ENCODE data around the gene MCC. TPM values are rescaled to one million over a fixed set of nuclear protein-coding genes. Genes with fewer than 3 reads are reported as not detected.

Gene MCC
- total RNA-seq, 3 donors from 2014 or later (not counting 1 experiment from before 2014, with no cell fraction given), result 0.68 to 1.8 (median 1.4) TPM

DNA sequence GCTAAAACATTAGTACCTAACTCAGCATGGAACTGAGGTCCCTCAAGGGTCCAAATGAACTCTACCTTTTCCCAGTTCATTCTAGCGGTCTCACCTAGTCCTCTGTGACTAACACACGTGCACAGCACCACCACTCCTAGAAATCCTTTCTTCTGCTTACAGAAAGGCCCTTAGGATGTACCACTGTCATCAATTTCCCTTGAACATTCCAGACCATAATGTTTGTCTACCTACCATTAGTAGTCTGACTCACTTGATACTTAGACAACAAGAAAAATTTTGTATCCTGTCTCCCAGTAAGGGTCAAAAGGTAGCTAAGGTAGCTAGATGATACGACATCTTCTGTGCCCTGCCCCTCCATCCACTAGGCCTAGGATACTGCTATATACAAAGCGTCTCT is 220.0 kb downstream of the MCC start:
- H3K9me3 Mint-ChIP-seq, result no peaks in the 10 kb centered on the region
- no peak for DNase-seq
- TF ChIP-seq, protein P1, sequence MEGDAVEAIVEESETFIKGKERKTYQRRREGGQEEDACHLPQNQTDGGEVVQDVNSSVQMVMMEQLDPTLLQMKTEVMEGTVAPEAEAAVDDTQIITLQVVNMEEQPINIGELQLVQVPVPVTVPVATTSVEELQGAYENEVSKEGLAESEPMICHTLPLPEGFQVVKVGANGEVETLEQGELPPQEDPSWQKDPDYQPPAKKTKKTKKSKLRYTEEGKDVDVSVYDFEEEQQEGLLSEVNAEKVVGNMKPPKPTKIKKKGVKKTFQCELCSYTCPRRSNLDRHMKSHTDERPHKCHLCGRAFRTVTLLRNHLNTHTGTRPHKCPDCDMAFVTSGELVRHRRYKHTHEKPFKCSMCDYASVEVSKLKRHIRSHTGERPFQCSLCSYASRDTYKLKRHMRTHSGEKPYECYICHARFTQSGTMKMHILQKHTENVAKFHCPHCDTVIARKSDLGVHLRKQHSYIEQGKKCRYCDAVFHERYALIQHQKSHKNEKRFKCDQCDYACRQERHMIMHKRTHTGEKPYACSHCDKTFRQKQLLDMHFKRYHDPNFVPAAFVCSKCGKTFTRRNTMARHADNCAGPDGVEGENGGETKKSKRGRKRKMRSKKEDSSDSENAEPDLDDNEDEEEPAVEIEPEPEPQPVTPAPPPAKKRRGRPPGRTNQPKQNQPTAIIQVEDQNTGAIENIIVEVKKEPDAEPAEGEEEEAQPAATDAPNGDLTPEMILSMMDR (IDR thresholded peaks at IDR 0.05), result no peak
- H3K27ac ChIP-seq (ENCODE audit: low read length), result no peak overlapping the region
- 91% methylated on average over 4 of the region's 4 CpGs for WGBS (ENCODE audit: insufficient coverage)
- no peak for ATAC-seq
- intact Hi-C loops (cut with micrococcal nuclease), result no loop called here
- no peaks in the 10 kb centered on the region for H3K4me1 ChIP-seq (ENCODE audit: control insufficient read depth, insufficient read depth, low read length)
- no peaks in the 10 kb centered on the region for H3K4me1 Mint-ChIP-seq
- peaks cover 13% of the 10 kb centered on the region in 2 donors for H3K27me3 Mint-ChIP-seq (ENCODE audit: low read depth in 2 of 2)
- no peaks in the 10 kb centered on the region for H3K36me3 Mint-ChIP-seq
- no peak overlapping the region for H3K27ac Mint-ChIP-seq
- no peaks in the 10 kb centered on the region for H3K36me3 ChIP-seq (ENCODE audit: control insufficient read depth, insufficient read depth, low read length)
- H3K4me3 ChIP-seq (ENCODE audit: low read length), result no peak overlapping the region
- H3K4me3 Mint-ChIP-seq, result no peak overlapping the region
- H3K27me3 ChIP-seq (ENCODE audit: control insufficient read depth, insufficient read depth, low read length), result no peaks in the 10 kb centered on the region
- H3K9me3 ChIP-seq (ENCODE audit: control insufficient read depth, insufficient read depth, low read length), result no peaks in the 10 kb centered on the region

DNA sequence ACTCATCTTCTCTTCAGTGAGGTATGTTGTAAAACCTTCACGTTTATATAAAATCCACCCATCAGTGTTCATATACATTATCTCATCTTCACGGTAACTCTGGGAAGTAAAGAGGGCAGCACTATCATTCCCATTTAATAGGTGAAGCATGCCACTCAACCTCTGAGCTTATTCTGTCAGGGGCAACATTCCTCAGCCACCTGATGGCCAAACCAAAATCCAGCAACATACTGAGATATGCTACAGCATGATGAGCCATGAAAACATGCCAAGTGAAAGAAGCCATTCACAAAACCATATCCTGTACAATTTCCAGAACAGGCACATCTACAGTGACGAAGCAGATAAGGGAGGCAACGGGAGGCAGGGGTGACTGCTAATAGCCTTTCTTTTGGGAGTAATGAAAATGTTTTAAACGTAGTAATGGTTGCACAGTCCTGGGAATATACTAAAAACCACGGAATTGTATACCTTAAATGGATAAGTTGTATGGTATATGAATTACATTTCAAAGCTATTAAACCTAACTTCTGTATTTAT is 220.8 kb downstream of the MCC start:
- WGBS (ENCODE audit: insufficient coverage), result 84% methylated on average over 5 of the region's 6 CpGs
- H3K9me3 Mint-ChIP-seq, result no peaks in the 10 kb centered on the region
- H3K27me3 Mint-ChIP-seq (ENCODE audit: low read depth in 2 of 2), result peaks cover 13 to 21% of the 10 kb centered on the region in 2 donors
- no peaks in the 10 kb centered on the region for H3K36me3 ChIP-seq (ENCODE audit: control insufficient read depth, insufficient read depth, low read length)
- DNase-seq (no peak), ATAC-seq (no peak)
- no peak overlapping the region for H3K4me3 Mint-ChIP-seq
- no peak overlapping the region for H3K27ac ChIP-seq (ENCODE audit: low read length)
- TF ChIP-seq, protein P1 (IDR thresholded peaks at IDR 0.05), result no peak
- no peak overlapping the region for H3K4me3 ChIP-seq (ENCODE audit: low read length)
- no peak overlapping the region for H3K27ac Mint-ChIP-seq
- no peaks in the 10 kb centered on the region for H3K27me3 ChIP-seq (ENCODE audit: control insufficient read depth, insufficient read depth, low read length)
- no peaks in the 10 kb centered on the region for H3K36me3 Mint-ChIP-seq
- H3K9me3 ChIP-seq (ENCODE audit: control insufficient read depth, insufficient read depth, low read length), result no peaks in the 10 kb centered on the region
- H3K4me1 ChIP-seq (ENCODE audit: control insufficient read depth, insufficient read depth, low read length), result no peaks in the 10 kb centered on the region
- H3K4me1 Mint-ChIP-seq, result no peaks in the 10 kb centered on the region
- intact Hi-C loops (cut with micrococcal nuclease), result no loop called here

DNA sequence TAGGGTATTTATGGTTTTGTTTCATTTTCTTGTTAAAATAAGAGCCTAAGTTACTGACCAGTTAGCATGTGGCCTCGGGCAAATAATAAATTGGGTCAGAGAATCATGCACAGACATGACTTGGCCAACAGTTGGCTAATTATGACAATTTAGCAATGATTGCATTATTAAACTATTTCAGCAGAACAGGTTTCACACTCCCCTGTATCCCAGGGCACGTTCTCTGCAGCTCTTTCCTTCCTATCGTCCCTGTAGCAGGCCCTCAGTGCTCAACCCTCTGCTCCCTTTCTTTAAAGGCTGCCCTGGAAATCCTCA is 221.4 kb downstream of the MCC start:
- WGBS (ENCODE audit: insufficient coverage), result 85% methylated on average over 3 of the region's 3 CpGs

More for the DNA sequence above, 221.4 kb downstream of the MCC start:
- Histone ChIP-seq H3K27ac (ENCODE audit: low read length) (no peak overlapping the region), H3K27me3 (ENCODE audit: control insufficient read depth, insufficient read depth, low read length) (no peaks in the 10 kb centered on the region), H3K4me3 (ENCODE audit: low read length) (no peak overlapping the region), H3K36me3 (ENCODE audit: control insufficient read depth, insufficient read depth, low read length) (no peaks in the 10 kb centered on the region), H3K4me1 (ENCODE audit: control insufficient read depth, insufficient read depth, low read length) (no peaks in the 10 kb centered on the region), H3K9me3 (ENCODE audit: control insufficient read depth, insufficient read depth, low read length) (no peaks in the 10 kb centered on the region)
- intact Hi-C loops (cut with micrococcal nuclease), result no loop called here
- no peaks in the 10 kb centered on the region for H3K4me1 Mint-ChIP-seq
- no peak for ATAC-seq
- no peak for DNase-seq
- H3K9me3 Mint-ChIP-seq, result no peaks in the 10 kb centered on the region
- H3K4me3 Mint-ChIP-seq, result no peak overlapping the region
- H3K36me3 Mint-ChIP-seq, result no peaks in the 10 kb centered on the region
- TF ChIP-seq, protein P1 (IDR thresholded peaks at IDR 0.05), result no peak
- no peak overlapping the region for H3K27ac Mint-ChIP-seq
- H3K27me3 Mint-ChIP-seq (ENCODE audit: low read depth in 2 of 2), result peaks cover 15 to 26% of the 10 kb centered on the region in 2 donors

Data from natural killer cell (primary cell).